IMR-90 (cell line): ENCODE measurements around the gene KMT2D. TPM values are rescaled to one million over a fixed set of nuclear protein-coding genes. Genes with fewer than 3 reads are reported as not detected.

Experiments
- ATAC-seq: fragments of 200-7000 bp; cut with Tn5 transposase; 2 replicates; pipeline ENCODE4 v1.9.1; 2020; ENCODE audit warnings: low read depth, mild to moderate bottlenecking, moderate library complexity
- BruUV-seq: library from RNA; stranded (reverse); fragments of 400-500 nt; replicated peaks from 2 replicates; lab custom pipeline; 2021; lab: Mats Ljungman, UMichigan
- CTCF ChIA-PET: fragments of 300-600 bp; formaldehyde crosslinking; extraction: SDS; loops from one replicate; lab custom pipeline; 2021; ENCODE audit warnings: antibody characterized with exemption; lab: Yijun Ruan, JAX
- POLR2A ChIA-PET: fragments of 300-600 bp; sonication (Branson Sonifier 250); formaldehyde crosslinking; loops from one replicate; lab custom pipeline; 2022; ENCODE audit warnings: antibody characterized with exemption; ENCODE audit not compliant: unreplicated experiment; lab: Charles Lee
- DNase-seq: peaks from one replicate; pipeline ENCODE4 v3.0.0; 2013
- H2AFZ ChIP-seq: replicated peaks from 2 replicates; pipeline ENCODE3; 2013; ENCODE audit warnings: low read length, mild to moderate bottlenecking; ENCODE audit not compliant: poor library complexity
- H2AK5ac ChIP-seq: 2 replicates; pipeline ENCODE4 v1.6.1; 2013; ENCODE audit warnings: low read depth, low read length, inconsistent platforms
- H2AK9ac ChIP-seq: replicated peaks from 2 replicates; pipeline ENCODE3; 2013; ENCODE audit warnings: mild to moderate bottlenecking, low read depth, low read length, moderate library complexity; ENCODE audit not compliant: poor library complexity
- H2BK120ac ChIP-seq: 2 replicates; pipeline ENCODE4 v1.6.1; 2013; ENCODE audit warnings: low read depth, low read length, inconsistent platforms
- H2BK15ac ChIP-seq: 3 replicates; pipeline ENCODE4 v1.6.1; 2013; ENCODE audit warnings: low read depth, low read length, inconsistent platforms
- H2BK20ac ChIP-seq: 2 replicates; pipeline ENCODE4 v1.6.1; 2013; ENCODE audit warnings: low read depth, mild to moderate bottlenecking, inconsistent platforms, low read length, moderate library complexity
- H2BK5ac ChIP-seq: 2 replicates; pipeline ENCODE4 v1.6.1; 2013; ENCODE audit warnings: mild to moderate bottlenecking, low read depth, low read length, inconsistent platforms; ENCODE audit not compliant: poor library complexity, severe bottlenecking
- H3K14ac ChIP-seq: replicated peaks from 2 replicates; pipeline ENCODE4 v1.6.1; 2013; ENCODE audit warnings: low read depth, low read length, inconsistent platforms
- H3K18ac ChIP-seq: 2 replicates; pipeline ENCODE4 v1.6.1; 2013; ENCODE audit warnings: low read depth, low read length, control low read depth
- H3K23ac ChIP-seq: 2 replicates; pipeline ENCODE4 v1.6.1; 2013; ENCODE audit warnings: low read depth, low read length, inconsistent platforms
- H3K27ac ChIP-seq: 2 replicates; pipeline ENCODE4 v1.5.1; 2013; ENCODE audit warnings: mild to moderate bottlenecking, control low read depth, low read length; ENCODE audit not compliant: insufficient read depth
- H3K27me3 ChIP-seq: 2 replicates; pipeline ENCODE4 v1.6.1; 2013; ENCODE audit warnings: low read length; ENCODE audit not compliant: control insufficient read depth, insufficient read depth
- H3K36me3 ChIP-seq: 2 replicates; pipeline ENCODE4 v1.6.1; 2013; ENCODE audit warnings: low read length, mixed read lengths; ENCODE audit not compliant: control insufficient read depth, insufficient read depth
- H3K4ac ChIP-seq: 2 replicates; pipeline ENCODE4 v1.6.1; 2013; ENCODE audit warnings: low read depth, low read length, inconsistent platforms
- H3K4me1 ChIP-seq: 2 replicates; pipeline ENCODE4 v1.6.1; 2013; ENCODE audit warnings: low read length, mixed read lengths; ENCODE audit not compliant: control insufficient read depth, insufficient read depth
- H3K4me2 ChIP-seq: 2 replicates; pipeline ENCODE4 v1.6.1; 2013; ENCODE audit warnings: low read depth, mild to moderate bottlenecking, control low read depth, low read length, moderate library complexity
- H3K4me3 ChIP-seq: 2 replicates; pipeline ENCODE4 v1.5.1; 2013; ENCODE audit warnings: low read depth, mild to moderate bottlenecking, control low read depth, low read length, moderate library complexity; ENCODE audit not compliant: insufficient read depth
- H3K56ac ChIP-seq: 2 replicates; pipeline ENCODE4 v1.6.1; 2013; ENCODE audit warnings: low read length, inconsistent platforms; ENCODE audit not compliant: insufficient read depth; ENCODE audit errors: extremely low read depth
- H3K79me1 ChIP-seq, 2 experiments: 2 replicates each; pipeline ENCODE4 v1.6.1; 2013; ENCODE audit warnings: low read length in 2 of 2, inconsistent platforms in 1 of 2, low read depth in 1 of 2
- H3K9ac ChIP-seq: 2 replicates; pipeline ENCODE4 v1.6.1; 2013; ENCODE audit warnings: low read depth, low read length, control low read depth
- H3K9me1 ChIP-seq: 2 replicates; pipeline ENCODE4 v1.6.1; 2013; ENCODE audit warnings: low read length, inconsistent platforms; ENCODE audit not compliant: insufficient read depth
- H3K9me3 ChIP-seq: 2 replicates; pipeline ENCODE4 v1.6.1; 2013; ENCODE audit warnings: low read length; ENCODE audit not compliant: control insufficient read depth, insufficient read depth
- H4K20me1 ChIP-seq: 2 replicates; pipeline ENCODE4 v1.6.1; 2013; ENCODE audit warnings: low read length, inconsistent platforms; ENCODE audit not compliant: insufficient read depth
- H4K5ac ChIP-seq: 2 replicates; pipeline ENCODE4 v1.6.1; 2013; ENCODE audit warnings: mild to moderate bottlenecking, low read depth, low read length, control low read depth
- H4K8ac ChIP-seq, 2 experiments: 2 replicates each; pipeline ENCODE4 v1.6.1; 2013; ENCODE audit warnings: low read depth in 2 of 2, low read length in 2 of 2, control low read depth in 1 of 2, inconsistent platforms in 1 of 2
- H4K91ac ChIP-seq: 2 replicates; pipeline ENCODE4 v1.6.1; 2013; ENCODE audit warnings: low read depth, low read length, inconsistent platforms; ENCODE audit not compliant: insufficient read depth
- BHLHE40 ChIP-seq: fragments of 150-350 bp; IDR thresholded peaks from 2 replicates; pipeline ENCODE4 v1.6.1; 2016; ENCODE audit warnings: mild to moderate bottlenecking, low read depth, low read length
- CEBPB ChIP-seq: IDR thresholded peaks from 2 replicates; pipeline ENCODE4 v1.6.1; 2012; ENCODE audit warnings: low read depth, low read length, improper control_type of control experiment
- CHD1 ChIP-seq: IDR thresholded peaks from 2 replicates; pipeline ENCODE4 v1.6.1; 2012; ENCODE audit warnings: low read depth, low read length, improper control_type of control experiment
- FOS ChIP-seq: fragments of 150-350 bp; IDR thresholded peaks from 2 replicates; pipeline ENCODE4 v1.6.1; 2016; ENCODE audit warnings: low read depth, low read length
- MAFK ChIP-seq: IDR thresholded peaks from 2 replicates; pipeline ENCODE4 v1.6.1; 2012; ENCODE audit warnings: low read depth, low read length, improper control_type of control experiment
- MAZ ChIP-seq: IDR thresholded peaks from 2 replicates; pipeline ENCODE4 v1.6.1; 2012; ENCODE audit warnings: low read depth, mild to moderate bottlenecking, low read length, improper control_type of control experiment, moderate library complexity, borderline replicate concordance
- MXI1 ChIP-seq: IDR thresholded peaks from 2 replicates; pipeline ENCODE4 v1.6.1; 2012; ENCODE audit warnings: low read depth, mild to moderate bottlenecking, low read length, moderate library complexity, borderline replicate concordance
- NFE2L2 ChIP-seq: fragments of 150-350 bp; IDR thresholded peaks from 2 replicates; pipeline ENCODE4 v1.6.1; 2016; ENCODE audit warnings: low read depth, mild to moderate bottlenecking, low read length
- POLR2A ChIP-seq: IDR thresholded peaks from 2 replicates; pipeline ENCODE4 v1.6.1; 2012; ENCODE audit warnings: mild to moderate bottlenecking, low read depth, low read length
- RAD21 ChIP-seq: IDR thresholded peaks from 2 replicates; pipeline ENCODE4 v1.6.1; 2012; ENCODE audit warnings: low read length, improper control_type of control experiment
- RCOR1 ChIP-seq: IDR thresholded peaks from 2 replicates; pipeline ENCODE4 v1.6.1; 2012; ENCODE audit warnings: mild to moderate bottlenecking, low read length, improper control_type of control experiment; ENCODE audit not compliant: insufficient replicate concordance
- RFX5 ChIP-seq: IDR thresholded peaks from 2 replicates; pipeline ENCODE4 v1.8.0; 2012; ENCODE audit warnings: low read depth, mild to moderate bottlenecking, low read length, moderate library complexity
- SMC3 ChIP-seq: fragments of 150-350 bp; IDR thresholded peaks from 2 replicates; pipeline ENCODE4 v1.6.1; 2016; ENCODE audit warnings: low read depth, mild to moderate bottlenecking, antibody characterized with exemption, low read length, moderate library complexity
- USF2 ChIP-seq: fragments of 150-350 bp; IDR thresholded peaks from 2 replicates; pipeline ENCODE4 v1.6.1; 2017; ENCODE audit warnings: mild to moderate bottlenecking, antibody characterized with exemption, low read length, low read depth
- WGBS, 2 experiments: methylation state at CpG; one replicate each; pipeline versions ENCODE4 v1.1.5 to v1.1.7; 2013; ENCODE audit warnings: missing lambda C conversion rate in 2 of 2; ENCODE audit not compliant: insufficient read length in 1 of 2; ENCODE audit errors: extremely low coverage in 2 of 2; 5-methylcytosine and 5-hydroxymethylcytosine counted together
- dilution Hi-C: fragments of 300-500 bp; cut with HindIII; formaldehyde crosslinking; loops from one replicate; pipeline ENCODE4 v1.14.3; 2018; ENCODE audit warnings: low sequenced_read_pairs; ENCODE audit not compliant: unreplicated experiment
- in situ Hi-C: fragments of 300-500 bp; cut with MboI; formaldehyde crosslinking; loops from 3 replicates; pipeline ENCODE4 v1.14.3; 2019; ENCODE audit warnings: low sequenced_read_pairs, inconsistent platforms, mixed read lengths
- intact Hi-C: fragments of 100-400 bp; cut with micrococcal nuclease; formaldehyde crosslinking; loops from 2 replicates; pipeline ENCODE4 v1.10.0; 2022
- polyA plus RNA-seq, 3 experiments: library from polyadenylated mRNA; depleted of rRNA; stranded (reverse); fragments of >200 nt; gene quantifications; 2 replicates each; pipeline ENCODE4 v1.2.3, GENCODE V29; 2012; ENCODE audit warnings: low replicate concordance in 1 of 3
- total RNA-seq: library from RNA; depleted of rRNA; stranded (reverse); fragments of >200 nt; gene quantifications from 2 replicates; pipeline ENCODE4 v1.2.3, GENCODE V29; 2012
- TF ChIP-seq, protein P1 (sequence below): conservative IDR thresholded peaks from 2 replicates; pipeline ENCODE4 v1.5.1; 2012; ENCODE audit warnings: mild to moderate bottlenecking, low read depth, low read length, improper control_type of control experiment
- TF ChIP-seq, protein P2 (sequence below): fragments of 150-350 bp; IDR thresholded peaks from 2 replicates; pipeline ENCODE4 v1.6.1; 2016; ENCODE audit warnings: low read depth, mild to moderate bottlenecking, low read length, moderate library complexity, borderline replicate concordance

KMT2D gene
- total and polyA plus RNA-seq, 2 of the 4 experiments (the other 2 are of a cell fraction), result 6.6 to 25.2 TPM

GRCh38 chr12:49084438-49084837 is 23.8 kb upstream of the KMT2D start:
- dilution Hi-C loops (no loop called here), in situ Hi-C loops (no loop called here), intact Hi-C loops (loop anchor here (10.0 kb wide), 1 partner anchor 100 kb away; the partner anchor contains the start of gene TUBA1A)
- WGBS, 2 experiments, result no CpG with 5 or more reads among the region's 3 CpGs
- Histone ChIP-seq H3K4ac (no peak overlapping the region), H4K5ac (no peak overlapping the region), H4K91ac (no peak overlapping the region), H2BK5ac (no peak overlapping the region), H3K27me3 (peaks cover 18% of the 10 kb centered on the region), H3K9me3 (no peaks in the 10 kb centered on the region), H3K9ac (no peak overlapping the region), H3K9me1 (peaks cover 2% of the 10 kb centered on the region; the same call in 1 of the 2 replicates), H3K4me1 (peaks cover 4% of the 10 kb centered on the region; the same call in 1 of the 2 replicates), H2BK15ac (no peak overlapping the region), H3K27ac (no peak overlapping the region), H2AK9ac (no peak overlapping the region), H4K20me1 (no peaks in the 10 kb centered on the region; the same call in 1 of the 2 replicates), H2BK120ac (no peak overlapping the region), H3K18ac (no peak overlapping the region), H3K14ac (no peak overlapping the region), H3K36me3 (no peaks in the 10 kb centered on the region), H3K4me3 (no peak overlapping the region), H2AK5ac (no peak overlapping the region; the same call in 1 of the 2 replicates), H4K8ac (no peak overlapping the region), H3K4me2 (no peak overlapping the region), H3K23ac (no peak overlapping the region), H2BK20ac (no peak overlapping the region), H3K79me1 (0 out of 4 replicates have a peak, but pooled peaks cover 0 to 3% of the 10 kb centered on the region in 2 experiments), H2AFZ (no peak overlapping the region), H3K56ac (no peak overlapping the region)
- CTCF ChIA-PET, result interaction anchor here (0.7 to 1.4 kb wide), 3 partner anchors 20 to 1495 kb away, joined by 3 to 4 read pairs (median 3); no protein-coding TSS in a partner anchor
- no peak for TF ChIP-seq MAFK
- no peak for TF ChIP-seq USF2
- TF ChIP-seq MXI1, result no peak
- TF ChIP-seq NFE2L2, result no peak
- no peak for TF ChIP-seq RFX5
- no peak for TF ChIP-seq FOS
- TF ChIP-seq, protein P1, sequence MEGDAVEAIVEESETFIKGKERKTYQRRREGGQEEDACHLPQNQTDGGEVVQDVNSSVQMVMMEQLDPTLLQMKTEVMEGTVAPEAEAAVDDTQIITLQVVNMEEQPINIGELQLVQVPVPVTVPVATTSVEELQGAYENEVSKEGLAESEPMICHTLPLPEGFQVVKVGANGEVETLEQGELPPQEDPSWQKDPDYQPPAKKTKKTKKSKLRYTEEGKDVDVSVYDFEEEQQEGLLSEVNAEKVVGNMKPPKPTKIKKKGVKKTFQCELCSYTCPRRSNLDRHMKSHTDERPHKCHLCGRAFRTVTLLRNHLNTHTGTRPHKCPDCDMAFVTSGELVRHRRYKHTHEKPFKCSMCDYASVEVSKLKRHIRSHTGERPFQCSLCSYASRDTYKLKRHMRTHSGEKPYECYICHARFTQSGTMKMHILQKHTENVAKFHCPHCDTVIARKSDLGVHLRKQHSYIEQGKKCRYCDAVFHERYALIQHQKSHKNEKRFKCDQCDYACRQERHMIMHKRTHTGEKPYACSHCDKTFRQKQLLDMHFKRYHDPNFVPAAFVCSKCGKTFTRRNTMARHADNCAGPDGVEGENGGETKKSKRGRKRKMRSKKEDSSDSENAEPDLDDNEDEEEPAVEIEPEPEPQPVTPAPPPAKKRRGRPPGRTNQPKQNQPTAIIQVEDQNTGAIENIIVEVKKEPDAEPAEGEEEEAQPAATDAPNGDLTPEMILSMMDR, result no peak
- TF ChIP-seq RAD21, result no peak
- no peak for TF ChIP-seq MAZ
- no peak for TF ChIP-seq CHD1
- TF ChIP-seq RCOR1, result no peak
- TF ChIP-seq CEBPB, result no peak
- TF ChIP-seq SMC3, result no peak
- TF ChIP-seq POLR2A, result no peak
- TF ChIP-seq, protein P2, sequence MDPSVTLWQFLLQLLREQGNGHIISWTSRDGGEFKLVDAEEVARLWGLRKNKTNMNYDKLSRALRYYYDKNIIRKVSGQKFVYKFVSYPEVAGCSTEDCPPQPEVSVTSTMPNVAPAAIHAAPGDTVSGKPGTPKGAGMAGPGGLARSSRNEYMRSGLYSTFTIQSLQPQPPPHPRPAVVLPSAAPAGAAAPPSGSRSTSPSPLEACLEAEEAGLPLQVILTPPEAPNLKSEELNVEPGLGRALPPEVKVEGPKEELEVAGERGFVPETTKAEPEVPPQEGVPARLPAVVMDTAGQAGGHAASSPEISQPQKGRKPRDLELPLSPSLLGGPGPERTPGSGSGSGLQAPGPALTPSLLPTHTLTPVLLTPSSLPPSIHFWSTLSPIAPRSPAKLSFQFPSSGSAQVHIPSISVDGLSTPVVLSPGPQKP, result no peak
- no peak for TF ChIP-seq BHLHE40
- no TSS peak for BruUV-seq
- DNase-seq, result no peak
- ATAC-seq, result no peak
- POLR2A ChIA-PET, result no interaction called here
